ENCODE measurements around the gene PTGES2.

The PTGES2 gene

DNA sequence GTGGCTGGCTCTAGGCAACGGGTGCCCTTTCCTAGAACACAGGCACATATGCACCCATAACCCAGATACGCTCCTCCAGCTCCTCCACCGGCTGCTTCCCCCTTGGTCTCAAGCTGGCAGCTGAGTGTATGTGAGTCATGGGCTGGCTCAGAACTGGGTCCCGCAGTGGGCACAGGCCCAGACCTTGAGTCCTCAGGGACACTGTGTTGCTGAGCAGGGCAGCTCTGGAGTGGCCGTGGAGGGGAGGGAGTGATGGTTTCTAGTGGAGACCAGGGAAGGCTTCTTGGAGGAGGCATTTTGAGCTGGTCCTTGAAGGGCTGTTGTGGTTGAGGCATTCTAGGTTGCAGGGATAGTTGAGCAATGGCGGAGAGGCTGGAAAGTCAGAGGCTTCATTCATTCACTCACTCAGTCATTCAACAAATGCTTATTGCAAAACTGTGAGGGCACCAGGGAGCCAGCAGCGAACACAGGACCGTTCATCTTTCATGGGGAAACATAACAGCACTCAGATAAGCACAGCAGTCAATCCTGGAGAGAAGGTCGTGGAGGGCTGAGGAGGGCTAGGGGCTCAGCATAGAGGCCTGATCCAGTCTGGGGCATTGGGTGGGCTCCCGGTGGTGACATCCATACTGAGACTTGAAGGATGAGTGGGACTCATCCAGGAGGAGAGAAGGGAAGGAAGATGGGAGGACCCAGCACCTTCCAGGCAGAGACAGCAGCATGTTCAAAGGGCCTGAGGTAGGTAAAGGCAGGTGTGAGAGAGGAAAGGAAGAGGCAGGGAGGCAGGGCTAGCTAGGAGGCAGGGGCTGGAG, 34.9 kb upstream of the PTGES2 start:
- in situ Hi-C loops (cut with MboI; ENCODE audit: low pct_unique_long_range_greater_than_20kb, low sequenced_read_pairs, unreplicated experiment): no loop called here
- TF ChIP-seq, protein P1, sequence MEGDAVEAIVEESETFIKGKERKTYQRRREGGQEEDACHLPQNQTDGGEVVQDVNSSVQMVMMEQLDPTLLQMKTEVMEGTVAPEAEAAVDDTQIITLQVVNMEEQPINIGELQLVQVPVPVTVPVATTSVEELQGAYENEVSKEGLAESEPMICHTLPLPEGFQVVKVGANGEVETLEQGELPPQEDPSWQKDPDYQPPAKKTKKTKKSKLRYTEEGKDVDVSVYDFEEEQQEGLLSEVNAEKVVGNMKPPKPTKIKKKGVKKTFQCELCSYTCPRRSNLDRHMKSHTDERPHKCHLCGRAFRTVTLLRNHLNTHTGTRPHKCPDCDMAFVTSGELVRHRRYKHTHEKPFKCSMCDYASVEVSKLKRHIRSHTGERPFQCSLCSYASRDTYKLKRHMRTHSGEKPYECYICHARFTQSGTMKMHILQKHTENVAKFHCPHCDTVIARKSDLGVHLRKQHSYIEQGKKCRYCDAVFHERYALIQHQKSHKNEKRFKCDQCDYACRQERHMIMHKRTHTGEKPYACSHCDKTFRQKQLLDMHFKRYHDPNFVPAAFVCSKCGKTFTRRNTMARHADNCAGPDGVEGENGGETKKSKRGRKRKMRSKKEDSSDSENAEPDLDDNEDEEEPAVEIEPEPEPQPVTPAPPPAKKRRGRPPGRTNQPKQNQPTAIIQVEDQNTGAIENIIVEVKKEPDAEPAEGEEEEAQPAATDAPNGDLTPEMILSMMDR (IDR thresholded peaks at IDR 0.05; ENCODE audit: extremely low read depth, insufficient read depth, missing control alignments): no peak
- no peak for DNase-seq (ENCODE audit: low spot score)

DNA sequence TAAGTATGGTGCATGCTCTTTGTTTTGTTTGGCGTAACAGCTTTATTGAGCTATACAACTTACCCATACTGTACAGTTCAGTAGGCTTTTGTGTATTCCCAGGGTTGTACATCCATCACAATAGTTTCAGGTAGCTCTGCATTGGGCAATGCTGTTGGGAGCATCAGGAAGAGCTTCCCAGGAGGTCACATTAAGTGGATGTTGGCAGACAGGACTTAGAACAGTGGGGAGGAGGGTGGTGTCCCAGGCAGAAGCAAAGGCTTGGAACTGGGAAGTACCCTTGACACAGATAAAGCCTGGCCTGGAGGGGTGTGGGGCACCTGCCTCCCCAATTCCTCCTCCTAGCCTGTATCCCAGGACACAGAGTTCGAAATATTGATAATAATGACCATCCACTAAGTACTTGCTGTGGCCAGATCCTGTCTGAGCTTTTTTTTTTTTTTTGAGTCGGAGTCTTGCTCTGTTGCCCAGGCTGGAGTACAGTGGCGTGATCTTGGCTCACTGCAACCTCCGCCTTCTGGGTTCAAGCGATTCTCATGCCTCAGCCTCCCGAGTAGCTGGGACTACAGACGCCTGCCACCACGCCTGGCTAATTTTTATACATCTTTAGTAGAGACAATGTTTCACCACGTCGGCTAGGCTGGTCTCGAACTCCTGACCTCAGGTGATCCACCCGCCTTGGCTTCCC, 33.8 kb upstream of the PTGES2 start:
- TF ChIP-seq, protein P1 (IDR thresholded peaks at IDR 0.05; ENCODE audit: extremely low read depth, insufficient read depth, missing control alignments): no peak
- in situ Hi-C loops (cut with MboI; ENCODE audit: low pct_unique_long_range_greater_than_20kb, low sequenced_read_pairs, unreplicated experiment): no loop called here
- no peak for DNase-seq (ENCODE audit: low spot score)

DNA sequence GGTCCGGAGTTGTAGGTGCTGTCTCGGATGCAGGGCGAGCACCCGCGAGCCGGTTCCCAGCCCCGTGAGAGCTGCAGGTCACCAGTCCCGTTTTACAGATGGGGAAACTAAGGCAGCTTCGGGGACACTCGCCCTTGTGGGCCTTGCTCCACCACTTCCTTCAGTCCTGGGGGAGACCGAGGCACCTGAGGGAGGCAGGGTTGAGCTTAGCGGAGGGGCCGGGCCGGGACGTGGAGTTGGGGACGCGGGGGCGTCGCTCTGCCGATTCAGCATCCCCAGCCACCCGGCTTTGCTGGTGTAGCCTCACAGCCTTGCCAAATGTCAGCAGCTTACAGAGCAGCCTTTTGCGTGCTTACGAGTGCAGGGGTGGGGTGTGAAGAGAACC, 33.1 kb upstream of the PTGES2 start:
- in situ Hi-C loops (cut with MboI; ENCODE audit: low pct_unique_long_range_greater_than_20kb, low sequenced_read_pairs, unreplicated experiment): no loop called here
- peak; percentile 77 for DNase-seq (ENCODE audit: low spot score)
- TF ChIP-seq, protein P1 (IDR thresholded peaks at IDR 0.05; ENCODE audit: extremely low read depth, insufficient read depth, missing control alignments): no peak

DNA sequence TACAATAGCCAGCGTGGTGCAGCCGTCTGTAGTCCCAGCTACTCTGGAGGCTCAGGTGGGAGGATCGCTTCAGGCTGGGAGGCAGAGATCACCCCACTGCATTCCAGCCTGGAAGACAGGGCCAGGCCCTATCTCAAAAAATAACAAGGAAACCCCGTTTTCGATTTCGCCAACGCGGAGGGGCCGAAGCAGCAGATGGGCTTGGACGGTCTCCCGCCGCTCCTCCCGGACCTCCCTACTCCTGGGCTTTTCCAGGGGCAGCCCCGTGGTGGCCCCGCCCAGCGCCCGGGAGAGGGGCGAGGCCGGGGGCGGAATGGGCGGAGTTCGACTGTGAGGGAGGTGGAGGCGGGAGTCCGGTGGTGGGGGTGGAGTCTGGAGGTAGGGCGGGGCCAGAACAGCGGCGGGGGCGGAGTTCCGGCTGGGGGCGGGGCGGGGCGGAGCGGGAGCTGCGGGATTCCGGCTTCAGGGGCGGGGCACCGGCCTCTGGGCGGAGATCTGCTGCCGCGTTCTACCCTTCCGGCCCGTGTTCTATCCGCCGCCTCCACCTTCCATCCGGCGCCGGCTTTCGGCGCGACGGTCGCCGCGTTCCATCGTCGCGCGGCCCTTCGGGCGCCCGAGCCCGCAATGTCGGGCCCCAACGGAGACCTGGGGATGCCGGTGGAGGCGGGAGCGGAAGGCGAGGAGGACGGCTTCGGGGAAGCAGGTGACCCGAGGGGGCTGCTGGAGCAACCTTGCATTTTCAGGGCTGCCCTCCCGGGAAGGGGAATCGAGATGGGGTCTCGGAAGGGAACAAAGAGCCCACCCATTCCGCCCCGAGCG, 32.5 kb upstream of the PTGES2 start, which contains the start of gene BBLN:
Gene BBLN (plus strand): TSS at position 482 of the 819 bp plus-strand sequence. CDS start 143 bp downstream, at position 625.
- TF ChIP-seq, protein P1 (IDR thresholded peaks at IDR 0.05; ENCODE audit: extremely low read depth, insufficient read depth, missing control alignments): no peak
- in situ Hi-C loops (cut with MboI; ENCODE audit: low pct_unique_long_range_greater_than_20kb, low sequenced_read_pairs, unreplicated experiment): no loop called here
- DNase-seq (ENCODE audit: low spot score): peak; percentile 100

DNA sequence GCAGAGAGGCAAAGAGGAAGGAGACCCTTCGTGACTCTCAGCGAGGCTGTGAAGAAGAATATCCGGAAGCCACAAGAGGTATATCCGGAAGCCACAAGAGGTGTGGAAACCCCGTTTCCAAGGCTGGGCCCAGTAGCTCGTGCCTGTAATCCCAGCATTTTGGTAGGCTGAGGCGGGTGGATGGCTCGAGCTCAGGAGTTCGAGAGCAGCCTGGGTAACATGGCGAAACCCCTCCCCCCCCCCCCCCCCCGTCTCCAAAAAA, 31.9 kb upstream of the PTGES2 start:
- in situ Hi-C loops (cut with MboI; ENCODE audit: low pct_unique_long_range_greater_than_20kb, low sequenced_read_pairs, unreplicated experiment): no loop called here
- TF ChIP-seq, protein P1 (IDR thresholded peaks at IDR 0.05; ENCODE audit: extremely low read depth, insufficient read depth, missing control alignments): no peak
- DNase-seq (ENCODE audit: low spot score): peak; percentile 58

DNA sequence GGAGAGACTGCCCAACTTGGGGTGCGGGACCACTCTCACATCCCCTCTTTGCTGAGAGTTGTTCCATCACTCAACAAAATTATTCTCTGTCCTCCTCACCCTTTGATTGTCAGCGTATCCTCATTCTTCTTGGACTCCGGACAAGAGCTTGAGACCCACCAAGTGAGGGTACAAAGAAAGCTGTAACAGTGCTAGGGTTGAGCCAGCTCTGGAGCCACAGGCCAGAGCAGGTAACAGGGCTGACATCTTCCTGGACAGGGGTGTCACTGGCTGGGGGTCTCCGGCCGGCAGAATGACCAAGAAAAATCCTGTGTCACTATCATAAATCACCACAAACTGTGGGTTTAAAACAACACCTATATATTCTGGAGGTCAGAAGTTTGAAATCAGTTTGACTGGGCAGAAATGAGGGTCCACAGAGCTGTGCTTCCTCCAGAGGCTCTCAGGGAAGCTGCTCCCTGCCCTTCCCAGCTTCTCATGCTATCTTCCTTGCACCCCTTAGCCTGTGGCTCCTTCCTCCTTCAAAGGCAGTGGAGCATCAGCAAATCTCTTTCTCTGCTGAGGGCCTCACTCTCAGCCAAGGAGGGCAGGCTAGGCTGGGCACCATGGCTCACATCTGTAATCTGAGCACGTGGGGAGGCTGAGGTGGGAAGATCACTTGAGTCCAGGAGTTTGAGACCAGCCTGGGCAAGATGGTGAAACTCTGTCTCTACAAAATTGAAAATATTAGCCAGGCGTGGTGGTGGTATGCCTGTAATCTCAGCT, 28.4 kb upstream of the PTGES2 start:
- no peak for DNase-seq (ENCODE audit: low spot score)
- in situ Hi-C loops (cut with MboI; ENCODE audit: low pct_unique_long_range_greater_than_20kb, low sequenced_read_pairs, unreplicated experiment): no loop called here

More for the DNA sequence above, 28.4 kb upstream of the PTGES2 start:
- TF ChIP-seq, protein P1 (IDR thresholded peaks at IDR 0.05; ENCODE audit: extremely low read depth, insufficient read depth, missing control alignments): no peak

All from GM13977 (cell line).